ENCODE results near the gene MN1.

Gene MN1

DNA sequence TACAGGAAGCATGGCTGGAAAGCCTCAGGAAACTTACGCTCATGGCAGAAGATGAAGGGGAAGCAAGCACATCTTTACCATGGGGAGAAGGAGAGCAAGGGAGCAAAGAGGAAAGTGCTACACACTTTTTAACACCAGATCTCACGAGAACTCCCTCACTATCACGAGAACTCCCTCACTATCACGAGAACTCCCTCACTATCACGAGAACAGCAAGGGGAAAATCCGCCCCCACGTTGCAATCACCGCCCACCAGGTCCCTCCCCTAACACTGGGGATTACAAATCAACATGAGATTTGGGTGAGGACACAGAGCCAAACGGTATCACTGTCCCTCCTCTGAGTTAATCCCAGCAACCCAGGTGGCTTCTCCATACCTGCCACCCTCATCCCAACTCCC lies 84.5 kb downstream of the MN1 start:
- TF ChIP-seq, protein P1, sequence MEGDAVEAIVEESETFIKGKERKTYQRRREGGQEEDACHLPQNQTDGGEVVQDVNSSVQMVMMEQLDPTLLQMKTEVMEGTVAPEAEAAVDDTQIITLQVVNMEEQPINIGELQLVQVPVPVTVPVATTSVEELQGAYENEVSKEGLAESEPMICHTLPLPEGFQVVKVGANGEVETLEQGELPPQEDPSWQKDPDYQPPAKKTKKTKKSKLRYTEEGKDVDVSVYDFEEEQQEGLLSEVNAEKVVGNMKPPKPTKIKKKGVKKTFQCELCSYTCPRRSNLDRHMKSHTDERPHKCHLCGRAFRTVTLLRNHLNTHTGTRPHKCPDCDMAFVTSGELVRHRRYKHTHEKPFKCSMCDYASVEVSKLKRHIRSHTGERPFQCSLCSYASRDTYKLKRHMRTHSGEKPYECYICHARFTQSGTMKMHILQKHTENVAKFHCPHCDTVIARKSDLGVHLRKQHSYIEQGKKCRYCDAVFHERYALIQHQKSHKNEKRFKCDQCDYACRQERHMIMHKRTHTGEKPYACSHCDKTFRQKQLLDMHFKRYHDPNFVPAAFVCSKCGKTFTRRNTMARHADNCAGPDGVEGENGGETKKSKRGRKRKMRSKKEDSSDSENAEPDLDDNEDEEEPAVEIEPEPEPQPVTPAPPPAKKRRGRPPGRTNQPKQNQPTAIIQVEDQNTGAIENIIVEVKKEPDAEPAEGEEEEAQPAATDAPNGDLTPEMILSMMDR (IDR thresholded peaks at IDR 0.05; ENCODE audit: low read depth, low read length, missing control alignments) = no peak
- no peak for DNase-seq (ENCODE audit: low read depth)
- H3K4me3 ChIP-seq (ENCODE audit: low read depth, low read length) = no peak overlapping the region

DNA sequence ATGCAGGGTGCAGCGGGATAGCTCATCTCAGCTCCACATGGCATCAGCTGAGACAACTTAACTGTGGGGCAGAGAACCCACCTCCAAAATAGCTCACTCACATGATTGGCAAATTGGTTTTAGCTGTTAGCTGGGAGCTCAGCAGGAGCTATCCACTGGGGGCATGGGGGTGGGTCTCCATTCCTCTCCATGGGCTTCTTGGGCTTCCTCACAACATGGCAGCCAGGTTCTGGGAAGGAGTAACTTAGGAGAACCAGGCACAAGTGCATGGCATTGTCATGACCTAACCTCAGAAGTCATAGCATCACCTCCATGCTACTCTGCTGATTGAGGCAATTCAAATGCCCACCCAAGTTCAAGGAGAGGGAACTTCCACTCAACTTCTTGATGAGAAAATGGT lies 85.5 kb downstream of the MN1 start:
- TF ChIP-seq, protein P1 (IDR thresholded peaks at IDR 0.05; ENCODE audit: low read depth, low read length, missing control alignments) = no peak
- DNase-seq (ENCODE audit: low read depth) = no peak
- H3K4me3 ChIP-seq (ENCODE audit: low read depth, low read length) = no peak overlapping the region

DNA sequence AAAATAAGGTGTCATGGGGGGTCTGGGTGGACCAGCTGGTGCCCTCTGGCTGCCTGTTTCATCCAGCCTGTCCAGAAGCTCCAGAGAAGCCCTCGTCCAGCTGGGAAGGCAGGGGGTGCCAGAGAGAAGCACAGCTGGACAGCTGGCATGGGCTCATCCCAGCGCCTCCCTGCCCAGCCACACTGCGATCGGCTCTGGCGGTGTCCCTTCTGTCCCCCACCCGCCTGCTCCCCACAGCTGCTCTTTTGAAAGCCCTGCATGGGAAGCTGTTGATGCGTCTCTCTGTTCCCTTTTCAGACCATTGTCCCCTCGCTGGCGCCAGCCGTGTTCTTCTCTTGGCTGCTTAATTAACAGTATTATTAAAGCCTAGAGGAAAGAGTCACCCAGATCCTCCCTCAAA lies 86.5 kb downstream of the MN1 start:
- H3K4me3 ChIP-seq (ENCODE audit: low read depth, low read length) = no peak overlapping the region
- TF ChIP-seq, protein P1 (IDR thresholded peaks at IDR 0.05; ENCODE audit: low read depth, low read length, missing control alignments) = no peak
- DNase-seq (ENCODE audit: low read depth) = no peak

DNA sequence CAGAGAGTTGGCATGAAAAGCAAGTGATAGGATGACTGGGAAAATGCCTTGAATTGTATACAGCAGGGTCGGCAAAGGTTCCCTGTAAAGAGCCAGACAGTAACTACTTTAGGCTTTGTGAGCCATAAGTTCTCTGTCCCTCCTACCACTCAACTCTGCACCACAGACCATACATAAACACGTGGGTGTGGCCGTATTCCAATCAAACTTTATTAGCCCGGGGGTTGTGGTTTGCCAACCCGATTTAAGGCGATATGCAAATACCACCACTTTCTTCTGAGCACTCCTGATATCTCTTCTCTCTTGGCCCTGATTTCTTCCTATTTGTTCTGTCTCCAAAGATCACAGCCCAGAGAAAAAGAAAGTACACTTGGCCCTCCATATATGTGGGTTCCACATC lies 87.5 kb downstream of the MN1 start:
- no peak overlapping the region for H3K4me3 ChIP-seq (ENCODE audit: low read depth, low read length)
- DNase-seq (ENCODE audit: low read depth) = no peak
- TF ChIP-seq, protein P1 (IDR thresholded peaks at IDR 0.05; ENCODE audit: low read depth, low read length, missing control alignments) = no peak

DNA sequence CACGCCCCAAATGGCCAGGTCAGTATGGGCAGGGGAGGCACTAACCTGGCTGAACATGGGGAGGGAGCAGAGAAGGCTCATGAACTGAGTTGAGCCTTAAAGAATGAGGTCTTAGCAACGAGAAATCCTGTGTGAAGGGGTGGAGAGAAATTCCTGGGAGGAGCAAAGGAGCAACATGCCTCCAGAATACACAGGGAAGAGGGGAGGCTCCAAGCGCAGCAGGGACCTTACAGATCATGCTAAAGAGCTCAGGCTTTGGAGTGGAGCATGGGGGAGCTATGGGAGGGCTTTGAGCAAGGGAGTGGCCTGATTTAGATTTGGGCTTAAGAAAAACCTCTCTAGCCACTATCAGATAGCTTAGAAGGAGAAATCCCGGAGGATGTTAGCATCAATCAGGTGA lies 88.1 kb downstream of the MN1 start:
- no peak overlapping the region for H3K4me3 ChIP-seq (ENCODE audit: low read depth, low read length)
- no peak for DNase-seq (ENCODE audit: low read depth)
- TF ChIP-seq, protein P1 (IDR thresholded peaks at IDR 0.05; ENCODE audit: low read depth, low read length, missing control alignments) = no peak

DNA sequence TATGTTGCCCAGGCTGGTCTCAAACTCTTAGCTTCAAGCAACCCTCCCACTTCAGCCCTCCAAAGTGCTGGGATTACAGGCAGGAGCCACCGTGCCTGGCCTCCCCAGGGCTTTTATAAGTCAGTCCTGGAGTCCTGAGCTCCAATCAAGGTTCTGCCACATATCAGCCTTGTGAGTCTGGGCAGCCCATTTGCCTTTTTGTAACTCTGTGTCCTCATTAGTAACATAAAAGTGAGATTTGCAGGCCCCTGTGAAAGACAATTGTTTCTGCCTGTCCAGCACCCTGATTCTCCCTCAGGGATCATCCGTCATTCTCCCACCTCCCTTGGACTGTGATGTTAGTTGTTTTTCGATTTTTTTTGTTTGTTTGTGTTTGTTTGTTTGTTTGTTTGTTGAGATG lies 89.8 kb downstream of the MN1 start:
- H3K4me3 ChIP-seq (ENCODE audit: low read depth, low read length) = no peak overlapping the region
- DNase-seq (ENCODE audit: low read depth) = no peak
- TF ChIP-seq, protein P1 (IDR thresholded peaks at IDR 0.05; ENCODE audit: low read depth, low read length, missing control alignments) = no peak

DNA sequence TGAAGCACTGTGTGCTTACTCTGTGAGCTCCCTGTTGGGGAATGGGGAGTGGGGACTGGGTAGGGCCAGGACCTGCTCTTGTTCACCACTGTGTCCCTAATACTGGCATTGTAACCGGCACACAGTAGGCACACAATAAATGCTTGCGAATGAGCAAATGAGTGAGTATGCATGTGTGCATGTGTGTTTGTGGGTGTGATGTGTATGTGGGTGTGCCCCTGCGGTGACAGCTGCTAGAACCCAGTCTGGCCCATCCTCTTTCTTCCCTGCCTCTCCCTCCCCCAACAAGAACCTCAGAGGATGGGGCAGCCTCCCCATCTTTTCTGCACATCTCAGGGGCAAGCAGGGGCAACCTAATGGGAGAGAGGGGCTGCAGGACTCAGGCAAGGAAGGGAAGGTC lies 90.5 kb downstream of the MN1 start:
- DNase-seq (ENCODE audit: low read depth) = no peak
- TF ChIP-seq, protein P1 (IDR thresholded peaks at IDR 0.05; ENCODE audit: low read depth, low read length, missing control alignments) = no peak
- no peak overlapping the region for H3K4me3 ChIP-seq (ENCODE audit: low read depth, low read length)

Measured in GM12864 (cell line).